ENCODE results near the gene ARHGAP6. TPM values are rescaled to one million over a fixed set of nuclear protein-coding genes. Genes with fewer than 3 reads are reported as not detected.

Gene ARHGAP6
- total and polyA plus RNA-seq, 2 of the 4 experiments (the other 2 are of a cell fraction) = 1.4 to 1.8 TPM

- Histone ChIP-seq H4K20me1 (ENCODE audit: insufficient read depth, low read length) (no peaks in the 10 kb centered on the region), H3K79me1 (ENCODE audit: low read depth in 1 of 2, low read length in 2 of 2) (no peaks in the 10 kb centered on the region), H3K36me3 (ENCODE audit: control insufficient read depth, insufficient read depth, low read length) (no peaks in the 10 kb centered on the region), H3K56ac (ENCODE audit: extremely low read depth, insufficient read depth, low read length) (no peak overlapping the region), H3K4me1 (ENCODE audit: control insufficient read depth, insufficient read depth, low read length) (no peaks in the 10 kb centered on the region), H3K9ac (ENCODE audit: low read depth, low read length) (no peak overlapping the region), H3K9me3 (ENCODE audit: control insufficient read depth, insufficient read depth, low read length) (0 out of 2 replicates have a peak, but pooled peaks cover 2% of the 10 kb centered on the region), H2BK20ac (ENCODE audit: low read depth, low read length) (no peak overlapping the region), H3K4me2 (ENCODE audit: low read depth, low read length) (no peak overlapping the region), H3K4me3 (ENCODE audit: insufficient read depth, low read depth, low read length) (no peak overlapping the region), H3K27me3 (ENCODE audit: control insufficient read depth, insufficient read depth, low read length) (no peaks in the 10 kb centered on the region), H4K91ac (ENCODE audit: insufficient read depth, low read depth, low read length) (no peak overlapping the region), H2BK120ac (ENCODE audit: low read depth, low read length) (no peak overlapping the region), H3K27ac (ENCODE audit: insufficient read depth, low read length) (no peak overlapping the region), H3K14ac (replicated peaks; ENCODE audit: low read depth, low read length) (no peak overlapping the region), H3K9me1 (ENCODE audit: insufficient read depth, low read length) (no peaks in the 10 kb centered on the region), H2AK5ac (ENCODE audit: low read depth, low read length) (no peak overlapping the region), H3K4ac (ENCODE audit: low read depth, low read length) (no peak overlapping the region), H2AFZ (replicated peaks; ENCODE audit: low read length, poor library complexity) (no peak overlapping the region), H2AK9ac (replicated peaks; ENCODE audit: low read depth, low read length, poor library complexity) (no peak overlapping the region), H4K8ac (ENCODE audit: low read depth in 2 of 2, low read length in 2 of 2) (no peak overlapping the region), H2BK15ac (ENCODE audit: low read depth, low read length) (no peak overlapping the region), H3K23ac (ENCODE audit: low read depth, low read length) (no peak overlapping the region), H3K18ac (ENCODE audit: low read depth, low read length) (no peak overlapping the region), H4K5ac (ENCODE audit: low read depth, low read length) (no peak overlapping the region), H2BK5ac (ENCODE audit: low read depth, low read length, poor library complexity, severe bottlenecking) (no peak overlapping the region)
- ChIA-PET CTCF (no interaction called here), POLR2A (ENCODE audit: unreplicated experiment) (no interaction called here)
- TF ChIP-seq ELK1 (IDR thresholded peaks at IDR 0.05; ENCODE audit: borderline replicate concordance, low read depth, low read length) (no peak), POLR2A (IDR thresholded peaks at IDR 0.05; ENCODE audit: low read depth, low read length) (no peak), CEBPB (IDR thresholded peaks at IDR 0.05; ENCODE audit: low read depth, low read length) (no peak), RAD21 (IDR thresholded peaks at IDR 0.05; ENCODE audit: low read length) (no peak), NFE2L2 (IDR thresholded peaks at IDR 0.05; ENCODE audit: low read depth, low read length) (no peak), USF2 (IDR thresholded peaks at IDR 0.05; ENCODE audit: low read depth, low read length) (no peak), SMC3 (IDR thresholded peaks at IDR 0.05; ENCODE audit: low read depth, low read length) (no peak), RCOR1 (IDR thresholded peaks at IDR 0.05; ENCODE audit: insufficient replicate concordance, low read length) (no peak), RFX5 (IDR thresholded peaks at IDR 0.05; ENCODE audit: low read depth, low read length) (no peak), CTCF (conservative IDR thresholded peaks at IDR 0.05; ENCODE audit: low read depth, low read length) (no peak), MAZ (IDR thresholded peaks at IDR 0.05; ENCODE audit: borderline replicate concordance, low read depth, low read length) (no peak), CHD1 (IDR thresholded peaks at IDR 0.05; ENCODE audit: low read depth, low read length) (no peak), FOS (IDR thresholded peaks at IDR 0.05; ENCODE audit: low read depth, low read length) (no peak), MXI1 (IDR thresholded peaks at IDR 0.05; ENCODE audit: borderline replicate concordance, low read depth, low read length) (no peak), MAFK (IDR thresholded peaks at IDR 0.05; ENCODE audit: low read depth, low read length) (no peak), BHLHE40 (IDR thresholded peaks at IDR 0.05; ENCODE audit: low read depth, low read length) (no peak)
- in situ Hi-C loops (cut with MboI; ENCODE audit: low sequenced_read_pairs) (no loop called here), intact Hi-C loops (cut with micrococcal nuclease) (no loop called here), dilution Hi-C loops (cut with HindIII; ENCODE audit: low sequenced_read_pairs, unreplicated experiment) (no loop called here)
- BruUV-seq (replicated peaks) = no TSS peak
- ATAC-seq (ENCODE audit: low read depth) (no peak), DNase-seq (no peak)
- no CpG with 5 or more reads among the region's 2 CpGs for WGBS, 2 experiments (ENCODE audit: extremely low coverage in 2 of 2, insufficient read length in 1 of 2)
Measured at GRCh38 chrX:11331788-11332187, 333.9 kb downstream of the ARHGAP6 start.
